HG03159 (cell line): ENCODE results near the gene ATP10D.
"Not testable (repeated sequence)": the region's sequence is repeated elsewhere in the genome, so short reads cannot be mapped to it uniquely, and the experiment has no call there.

Experiments
- ATAC-seq: cut with Tn5 transposase; IDR thresholded peaks from one replicate; pipeline ENCODE4 v1.9.1; 2021; ENCODE audit warnings: mild to moderate bottlenecking, moderate library complexity; ENCODE audit not compliant: unreplicated experiment

Gene ATP10D

DNA sequence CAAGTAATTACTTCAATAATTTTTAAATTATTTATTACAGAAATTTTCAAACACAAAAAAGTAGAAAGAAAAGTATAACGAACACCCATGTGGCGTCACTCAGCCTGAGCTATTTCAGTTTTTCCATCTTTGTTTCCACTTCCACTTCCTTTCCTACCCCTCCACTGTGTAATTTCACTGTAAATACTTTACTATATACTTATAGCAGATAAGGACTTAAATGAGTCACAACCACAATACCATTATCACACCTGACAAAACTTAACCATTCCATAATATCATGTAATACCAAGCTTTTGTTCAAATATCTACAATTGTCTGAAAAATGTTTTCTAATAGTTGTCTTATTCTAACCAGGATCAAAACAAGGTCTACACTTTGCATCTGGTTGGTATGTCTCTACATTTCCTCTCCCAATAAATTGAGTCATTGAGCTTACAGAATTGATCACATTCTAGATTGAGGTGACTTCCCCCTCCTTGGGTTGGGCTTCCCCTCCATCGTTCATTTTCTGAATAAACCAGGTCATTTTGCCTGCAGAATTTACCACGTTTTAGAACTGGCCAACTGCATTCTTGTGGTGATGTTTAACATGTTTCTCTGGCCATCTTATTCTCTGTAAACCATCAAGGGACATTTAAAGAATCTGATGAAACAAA lies 48.7 kb downstream of the ATP10D start:
- no peak for ATAC-seq

DNA sequence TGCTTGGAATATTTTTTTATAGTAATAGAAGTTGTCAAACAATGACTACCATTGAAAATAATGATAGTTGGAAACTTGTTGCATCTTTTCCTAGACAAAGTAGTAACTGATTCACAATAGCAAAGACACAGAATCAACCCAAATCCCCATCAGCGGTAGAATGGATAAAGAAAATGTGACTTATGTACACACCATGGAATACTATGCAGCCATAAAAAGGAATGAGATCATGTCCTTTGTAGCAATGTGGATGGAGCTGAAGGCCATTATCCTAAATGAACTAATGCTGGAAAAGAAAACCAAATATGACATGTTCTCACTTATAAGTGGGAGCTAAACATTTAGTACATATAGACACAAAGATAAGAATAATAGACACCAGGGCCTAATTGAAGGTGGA lies 49.7 kb downstream of the ATP10D start:
- no peak for ATAC-seq

DNA sequence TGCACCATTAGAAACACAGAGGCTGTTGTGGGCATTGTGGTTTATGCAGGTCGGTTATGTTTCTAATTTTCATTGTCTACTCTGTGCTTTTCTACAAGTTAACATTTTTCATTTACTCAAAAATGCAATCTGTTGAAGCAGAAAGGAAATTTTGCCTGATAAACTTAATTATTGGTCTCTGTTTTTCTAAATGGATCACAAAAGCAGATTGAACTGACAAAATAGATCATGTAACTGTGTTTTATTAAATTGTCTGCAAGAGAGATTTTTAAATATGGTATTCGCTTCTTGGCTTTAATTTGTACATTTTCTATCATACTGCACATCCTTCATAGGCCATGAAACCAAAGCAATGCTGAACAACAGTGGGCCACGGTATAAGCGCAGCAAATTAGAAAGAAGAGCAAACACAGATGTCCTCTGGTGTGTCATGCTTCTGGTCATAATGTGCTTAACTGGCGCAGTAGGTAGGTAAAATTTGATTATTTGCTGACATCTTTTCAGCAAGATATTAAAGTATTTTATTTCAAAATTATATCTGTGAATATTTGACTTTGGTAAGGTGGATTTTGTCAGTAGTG lies 50.6 kb downstream of the ATP10D start:
- no peak for ATAC-seq

DNA sequence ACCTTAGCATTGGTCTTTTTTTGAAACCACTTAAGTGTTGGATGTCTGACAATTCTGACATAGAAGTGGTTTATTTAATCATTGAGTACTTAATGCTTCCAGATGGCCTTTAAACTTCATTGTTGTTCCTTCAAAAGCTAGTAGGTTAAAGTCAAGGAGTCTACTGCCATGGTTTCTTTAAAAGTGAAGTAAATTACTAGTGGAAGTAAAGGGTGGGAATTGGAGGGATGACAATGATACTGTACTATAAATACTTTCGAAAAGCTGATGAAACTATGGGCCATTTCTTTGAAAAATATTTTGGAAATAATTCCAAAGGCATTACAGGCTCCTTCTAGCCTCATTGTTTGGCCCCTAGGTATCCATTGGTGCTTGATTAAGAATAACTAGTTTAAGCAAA lies 51.9 kb downstream of the ATP10D start:
- no peak for ATAC-seq

DNA sequence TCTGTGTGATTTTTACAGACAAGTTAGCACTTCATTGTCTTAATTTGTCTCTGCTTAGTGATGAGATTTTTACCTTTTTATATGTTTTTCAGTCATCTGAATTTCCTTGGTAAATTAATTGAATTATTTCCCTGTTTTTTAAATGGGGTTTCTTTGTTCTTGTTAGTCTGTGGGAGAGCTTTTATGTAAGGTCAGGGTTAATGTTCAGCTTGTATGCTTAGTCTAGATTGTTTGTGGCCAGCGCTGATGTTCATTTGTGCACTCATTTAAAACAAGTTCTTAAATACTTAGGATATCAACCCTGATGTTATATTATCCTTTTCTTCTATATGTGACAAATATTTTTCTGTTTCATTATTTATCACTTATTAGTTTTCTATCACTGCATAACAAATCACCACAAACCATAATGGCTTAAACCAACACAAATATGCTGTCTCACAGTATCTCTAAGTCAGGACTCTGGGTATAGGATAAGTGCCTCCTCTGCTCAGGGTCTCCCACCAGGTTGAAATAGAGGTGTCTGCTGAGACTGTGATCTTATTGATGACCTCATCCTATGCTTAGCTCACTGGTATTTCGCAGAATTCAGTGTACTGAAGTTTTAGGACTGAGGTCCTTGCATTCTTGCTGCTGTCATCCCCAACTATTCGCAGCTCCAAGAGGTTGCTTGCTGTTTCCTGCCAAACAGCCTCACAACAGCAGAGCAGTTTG lies 53.2 kb downstream of the ATP10D start:
- ATAC-seq: no peak

- no peak for ATAC-seq
Measured at GRCh38 chr4:47538825-47539154, 53.7 kb downstream of the ATP10D start.

DNA sequence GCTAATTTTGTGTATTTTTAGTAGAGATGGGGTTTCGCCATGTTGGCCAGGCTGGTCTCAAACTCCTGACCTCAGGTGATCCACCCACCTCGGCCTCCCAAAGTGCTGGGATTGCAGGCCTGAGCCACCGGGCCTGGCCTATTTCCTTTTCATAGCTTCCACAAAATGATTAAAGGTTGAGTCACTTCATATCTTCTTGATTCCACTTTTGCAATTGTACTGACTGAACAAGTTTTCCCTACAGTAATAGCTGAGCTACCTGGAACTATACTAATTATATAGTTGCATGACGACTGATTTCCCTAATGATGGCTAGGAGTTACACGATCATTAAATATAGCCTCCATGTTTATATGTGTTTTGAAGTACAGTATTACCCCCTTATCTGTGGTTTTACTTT lies 57.6 kb downstream of the ATP10D start:
- ATAC-seq: not testable (repeated sequence)

GRCh38 chr4:47543331-47543730 lies 58.3 kb downstream of the ATP10D start:
- ATAC-seq: no peak

DNA sequence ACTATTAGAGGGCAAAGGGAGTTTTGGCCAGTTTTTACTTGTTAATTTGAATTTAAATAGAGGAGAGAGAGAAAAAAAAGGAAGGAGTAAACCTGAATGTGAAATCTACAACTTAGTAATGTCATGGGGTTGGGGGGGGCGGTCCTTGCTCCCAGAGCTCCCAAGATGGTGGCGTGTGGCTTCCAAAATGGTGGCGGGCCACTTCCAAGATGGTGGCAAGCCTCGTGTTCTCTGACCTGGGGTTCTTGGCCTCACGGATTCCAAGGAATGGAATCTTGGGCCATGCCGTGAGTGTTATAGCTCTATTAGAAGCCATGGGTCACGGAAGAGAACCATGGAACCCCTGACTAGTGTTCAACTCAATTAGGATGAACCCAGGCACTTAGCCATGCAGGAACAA lies 65.3 kb downstream of the ATP10D start:
- not testable (repeated sequence) for ATAC-seq

DNA sequence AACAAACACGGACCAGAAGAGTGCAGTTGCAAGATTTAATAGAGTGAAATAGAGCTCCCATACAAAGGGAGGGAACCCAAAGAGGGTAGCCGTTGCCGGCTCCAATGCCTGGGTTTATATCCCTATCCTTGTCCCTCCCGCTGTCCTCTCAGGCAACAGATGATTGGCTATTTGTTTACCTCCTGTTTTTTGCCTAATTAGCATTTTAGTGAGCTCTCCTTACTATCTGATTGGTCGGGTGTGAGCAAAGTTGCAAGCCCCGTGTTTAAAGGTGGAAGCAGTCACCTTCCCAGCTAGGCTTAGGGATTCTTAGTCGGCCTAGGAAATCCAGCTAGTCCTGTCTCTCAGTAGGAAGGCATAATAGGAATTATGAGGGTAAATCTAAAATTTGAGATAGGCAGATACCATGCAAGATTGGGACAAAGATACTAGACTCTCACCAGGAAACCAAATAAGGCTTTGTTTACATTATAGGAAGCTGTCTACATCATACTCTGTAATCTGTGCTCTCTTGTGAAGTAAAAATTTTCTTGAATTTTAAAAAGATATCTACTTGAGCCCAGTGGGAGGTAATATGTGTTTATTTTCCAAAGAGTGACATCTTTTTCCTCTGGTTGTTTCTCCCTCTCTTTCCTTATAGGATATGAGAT lies 65.9 kb downstream of the ATP10D start:
- ATAC-seq: no peak

GRCh38 chr4:47551682-47552081 lies 66.6 kb downstream of the ATP10D start:
- ATAC-seq: no peak

DNA sequence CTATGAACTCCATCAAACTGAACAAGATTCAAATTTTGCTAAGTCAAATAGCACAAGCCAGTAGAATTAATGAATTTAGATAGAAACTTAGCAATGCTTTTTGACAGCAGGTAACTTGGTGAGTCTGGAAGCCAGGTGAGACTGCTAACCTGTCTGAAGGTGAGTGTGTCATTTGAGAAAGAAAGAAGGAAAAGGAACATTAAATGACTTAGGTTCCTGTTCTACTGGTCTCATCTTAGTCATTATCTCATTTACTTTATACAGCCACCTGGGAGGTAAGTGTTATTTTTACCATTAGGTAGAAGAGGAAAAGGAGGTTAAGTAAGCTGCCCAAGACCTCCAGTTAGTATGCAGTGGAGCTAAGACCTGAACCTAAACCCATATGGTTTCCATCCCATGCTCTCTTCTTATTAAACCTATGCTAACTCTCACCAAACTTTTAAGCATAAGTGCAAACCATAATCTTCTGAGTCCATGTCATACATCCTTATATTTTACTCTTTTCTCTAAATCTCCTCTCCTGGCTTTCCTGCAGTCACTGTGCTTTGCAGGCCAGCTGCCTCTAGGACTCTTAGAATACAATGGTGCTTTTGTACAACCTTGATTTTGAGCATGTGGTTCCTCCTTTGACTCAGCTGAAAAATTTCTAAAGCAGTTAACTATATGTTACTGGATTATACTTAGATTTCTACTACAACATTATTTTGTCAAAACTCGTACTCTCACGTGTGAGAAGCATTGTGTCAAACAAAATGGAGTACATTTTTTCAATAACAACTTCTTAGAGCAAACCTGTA lies 68.5 kb downstream of the ATP10D start:
- no peak for ATAC-seq

DNA sequence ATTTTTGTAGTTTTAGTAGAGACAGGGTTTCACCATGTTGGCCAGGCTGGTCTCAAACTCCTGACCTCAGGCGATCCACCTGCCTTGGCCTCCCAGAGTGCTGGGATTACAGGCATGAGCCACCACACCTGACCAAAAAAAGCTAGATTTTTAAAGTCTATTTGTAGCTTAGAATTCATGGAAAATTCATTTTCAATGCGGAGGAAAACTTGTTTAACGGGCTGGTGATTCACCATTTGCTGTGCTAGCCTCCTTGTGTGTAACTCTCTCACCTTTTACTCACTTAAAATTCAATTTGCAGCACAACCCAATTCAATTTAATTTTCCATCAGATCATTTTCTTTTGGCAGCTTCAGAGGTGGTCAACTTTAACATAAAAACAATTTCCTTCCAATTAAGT lies 70.8 kb downstream of the ATP10D start:
- ATAC-seq: not testable (repeated sequence)

DNA sequence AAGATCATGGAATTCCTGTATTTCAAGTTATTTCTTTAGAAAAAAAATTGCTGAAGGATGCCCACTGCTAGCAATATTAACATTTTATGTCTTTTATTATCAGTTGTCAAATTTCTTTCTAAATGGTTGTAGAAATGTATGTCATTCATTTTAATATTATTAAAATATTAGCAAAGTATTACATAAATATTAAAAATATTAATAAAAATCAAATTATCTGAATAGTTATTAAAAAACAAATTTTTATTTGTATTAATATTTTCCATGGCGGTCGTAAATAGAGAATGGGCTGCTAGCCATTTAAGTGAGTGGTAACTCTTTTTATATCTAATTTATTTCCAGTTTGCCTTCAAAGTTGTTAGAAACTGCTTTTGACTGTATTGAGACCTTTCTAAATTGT lies 72.2 kb downstream of the ATP10D start:
- ATAC-seq: no peak

DNA sequence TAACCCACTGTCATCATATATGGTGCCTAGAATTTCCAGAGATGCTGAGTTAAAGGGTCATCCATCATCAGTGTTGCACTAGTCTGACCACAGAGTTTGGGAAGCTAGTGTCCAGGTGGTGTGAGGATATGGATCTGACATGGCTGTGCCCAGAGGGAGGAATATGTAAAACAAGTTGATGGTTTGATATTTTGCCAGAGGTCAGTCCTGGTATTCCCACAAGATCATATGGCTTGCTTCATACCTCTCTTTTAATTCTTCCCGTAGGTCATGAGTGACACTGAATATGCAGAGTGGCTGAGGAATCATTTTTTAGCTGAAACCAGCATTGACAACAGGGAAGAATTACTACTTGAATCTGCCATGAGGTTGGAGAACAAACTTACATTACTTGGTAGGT lies 75.6 kb downstream of the ATP10D start:
- ATAC-seq: no peak

DNA sequence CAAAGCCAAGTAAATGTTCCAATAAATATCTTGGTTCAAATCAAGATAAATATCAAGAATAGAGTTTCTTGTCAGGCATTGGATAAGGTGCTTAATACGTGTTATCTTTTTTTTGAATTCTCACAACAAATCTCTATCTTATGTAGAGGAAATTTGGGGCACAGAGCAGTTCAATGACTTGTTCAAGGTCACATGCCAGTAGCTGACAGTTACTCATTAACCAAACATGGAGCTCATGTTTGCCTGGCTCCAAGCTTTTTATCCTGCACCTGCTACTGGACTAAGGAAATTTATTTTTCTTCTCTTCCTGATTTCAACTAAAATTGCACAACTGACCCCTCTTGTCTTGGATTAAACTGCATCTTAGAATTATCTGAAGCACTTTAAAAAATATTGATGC lies 76.3 kb downstream of the ATP10D start:
- no peak for ATAC-seq

DNA sequence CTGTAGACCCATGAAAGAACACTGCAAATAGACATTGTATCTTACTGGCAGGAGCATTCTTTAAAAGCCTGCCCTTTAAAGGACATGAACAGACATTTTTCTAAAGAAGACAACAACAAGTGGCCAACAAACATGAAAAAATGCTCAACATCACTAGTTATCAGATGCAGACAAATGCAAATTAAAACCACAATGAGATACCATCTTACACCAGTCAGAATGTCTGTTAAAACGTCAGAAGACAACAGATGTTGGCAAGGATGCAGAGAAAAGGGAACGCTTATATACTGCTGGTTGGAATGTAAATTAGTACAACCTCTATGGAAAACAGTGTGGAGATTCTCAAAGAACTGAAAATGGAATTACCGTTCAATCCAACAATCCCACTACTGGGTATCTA lies 77.2 kb downstream of the ATP10D start:
- ATAC-seq: no peak

- no peak for ATAC-seq
Measured at GRCh38 chr4:47566566-47566965, 81.5 kb downstream of the ATP10D start.

DNA sequence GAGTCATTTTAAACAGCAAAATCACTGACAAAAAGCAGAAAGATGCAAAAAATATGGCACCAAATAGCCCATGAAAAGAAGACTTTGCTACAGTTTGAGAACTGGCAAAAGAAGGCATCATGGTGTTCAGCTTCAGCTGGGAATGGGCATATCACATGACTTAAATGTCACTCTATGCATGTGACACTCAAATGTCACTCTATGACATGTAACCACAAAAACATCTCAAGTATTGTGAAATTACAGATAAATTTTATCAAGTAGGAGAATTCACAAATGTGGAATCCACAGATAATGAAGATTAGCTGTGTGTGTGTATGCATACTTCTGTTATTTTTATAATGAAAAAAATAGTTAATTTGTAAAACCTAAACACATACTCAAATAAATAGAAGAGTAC lies 81.9 kb downstream of the ATP10D start:
- no peak for ATAC-seq

- no peak for ATAC-seq
Measured at GRCh38 chr4:47567511-47567910, 82.4 kb downstream of the ATP10D start.

- ATAC-seq: no peak
Measured at GRCh38 chr4:47570816-47571215, 85.7 kb downstream of the ATP10D start.
